ENCODE data around the gene ERCC6L2. TPM values are rescaled to one million over a fixed set of nuclear protein-coding genes. Genes with fewer than 3 reads are reported as not detected.

The ERCC6L2 gene
- total and polyA plus RNA-seq, 2 donors from 2014 or later, result 4.4 to 58.9 TPM

- no peak for FAIRE-seq
- Histone ChIP-seq H3K36me3 (ENCODE audit: control insufficient read depth in 2 of 3, insufficient read depth in 3 of 3, low read length in 3 of 3) (no peaks in the 10 kb centered on the region), H3K9me3 (ENCODE audit: control insufficient read depth in 2 of 3, insufficient read depth in 1 of 3, low read length in 3 of 3) (no peaks in the 10 kb centered on the region), H3K4me3 (ENCODE audit: low read length in 3 of 3) (no peak overlapping the region), H3K4me1 (ENCODE audit: control insufficient read depth in 2 of 3, insufficient read depth in 2 of 3, low read depth in 1 of 3, low read length in 3 of 3) (no peaks in the 10 kb centered on the region), H3K27me3 (ENCODE audit: control insufficient read depth, insufficient read depth, low read length) (no peaks in the 10 kb centered on the region), H3K9ac (ENCODE audit: low read length in 3 of 3) (no peak overlapping the region), H3K27ac (ENCODE audit: low read depth in 2 of 2, low read length in 2 of 2) (no peak overlapping the region)
- no peak for TF ChIP-seq CTCF (IDR thresholded peaks at IDR 0.05; ENCODE audit: borderline replicate concordance, extremely low read depth, insufficient read depth)
- intact Hi-C loops (cut with DNase I), result no loop called here
- peak in 1 of 5 donors; percentile 11 for DNase-seq
Observed at GRCh38 chr9:95852059-95853032, 23.1 kb upstream of the ERCC6L2 start.

- no peak for TF ChIP-seq CTCF (IDR thresholded peaks at IDR 0.05; ENCODE audit: borderline replicate concordance, extremely low read depth, insufficient read depth)
- Histone ChIP-seq H3K9me3 (ENCODE audit: control insufficient read depth in 2 of 3, insufficient read depth in 1 of 3, low read length in 3 of 3) (no peaks in the 10 kb centered on the region), H3K36me3 (ENCODE audit: control insufficient read depth in 2 of 3, insufficient read depth in 3 of 3, low read length in 3 of 3) (no peaks in the 10 kb centered on the region), H3K9ac (ENCODE audit: low read length in 3 of 3) (no peak overlapping the region), H3K27ac (ENCODE audit: low read depth in 2 of 2, low read length in 2 of 2) (no peak overlapping the region), H3K27me3 (ENCODE audit: control insufficient read depth, insufficient read depth, low read length) (no peaks in the 10 kb centered on the region), H3K4me1 (ENCODE audit: control insufficient read depth in 2 of 3, insufficient read depth in 2 of 3, low read depth in 1 of 3, low read length in 3 of 3) (no peaks in the 10 kb centered on the region), H3K4me3 (ENCODE audit: low read length in 3 of 3) (no peak overlapping the region)
- intact Hi-C loops (cut with DNase I), result no loop called here
- FAIRE-seq, result no peak
- no peak for DNase-seq
Observed at GRCh38 chr9:95854386-95855020, 21.0 kb upstream of the ERCC6L2 start.

GRCh38 chr9:95855961-95856360 is 19.5 kb upstream of the ERCC6L2 start:
- FAIRE-seq (no peak), DNase-seq (no peak)
- H3K36me3 ChIP-seq (ENCODE audit: control insufficient read depth in 2 of 3, insufficient read depth in 3 of 3, low read length in 3 of 3), result no peaks in the 10 kb centered on the region
- no peaks in the 10 kb centered on the region for H3K27me3 ChIP-seq (ENCODE audit: control insufficient read depth, insufficient read depth, low read length)
- no peaks in the 10 kb centered on the region for H3K9me3 ChIP-seq (ENCODE audit: control insufficient read depth in 2 of 3, insufficient read depth in 1 of 3, low read length in 3 of 3)
- no peak for TF ChIP-seq CTCF (IDR thresholded peaks at IDR 0.05; ENCODE audit: borderline replicate concordance, extremely low read depth, insufficient read depth)
- H3K4me3 ChIP-seq (ENCODE audit: low read length in 3 of 3), result no peak overlapping the region
- intact Hi-C loops (cut with DNase I), result no loop called here
- no peak overlapping the region for H3K9ac ChIP-seq (ENCODE audit: low read length in 3 of 3)
- no peaks in the 10 kb centered on the region for H3K4me1 ChIP-seq (ENCODE audit: control insufficient read depth in 2 of 3, insufficient read depth in 2 of 3, low read depth in 1 of 3, low read length in 3 of 3)
- no peak overlapping the region for H3K27ac ChIP-seq (ENCODE audit: low read depth in 2 of 2, low read length in 2 of 2)
